ACHN (cell line): Measurements from ENCODE around the gene ZNF614.
"Not testable (repeated sequence)": the region's sequence is repeated elsewhere in the genome, so short reads cannot be mapped to it uniquely, and the experiment has no call there.

Experiments used
- DNase-seq: peaks from one replicate; pipeline ENCODE4 v3.0.0-alpha.2; 2015
- in situ Hi-C: cut with HindIII; loops from 2 replicates; pipeline ENCODE4 v1.10.0; 2017; ENCODE audit warnings: low sequenced_read_pairs, low pct_ligation_motif_present, low pct_unique_long_range_greater_than_20kb

Gene ZNF614

DNA sequence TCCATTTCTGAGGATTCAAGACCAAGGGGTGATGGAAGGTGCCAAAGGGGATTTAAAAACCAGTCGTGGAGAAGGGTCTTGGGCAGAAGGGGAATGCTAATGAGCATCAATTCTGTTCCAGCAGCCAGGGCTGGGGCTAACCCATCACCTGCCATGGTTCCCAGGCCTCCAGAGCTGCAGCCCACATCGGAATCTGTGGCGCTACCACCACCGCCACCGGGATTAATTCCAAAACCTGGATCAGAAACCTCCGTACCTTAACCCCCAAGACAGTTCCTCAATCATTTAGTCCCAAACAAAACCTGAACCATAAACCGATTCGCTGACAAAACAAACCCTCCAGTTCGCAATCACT, 20.8 kb downstream of the ZNF614 start:
- in situ Hi-C loops: no loop called here
- no peak for DNase-seq

DNA sequence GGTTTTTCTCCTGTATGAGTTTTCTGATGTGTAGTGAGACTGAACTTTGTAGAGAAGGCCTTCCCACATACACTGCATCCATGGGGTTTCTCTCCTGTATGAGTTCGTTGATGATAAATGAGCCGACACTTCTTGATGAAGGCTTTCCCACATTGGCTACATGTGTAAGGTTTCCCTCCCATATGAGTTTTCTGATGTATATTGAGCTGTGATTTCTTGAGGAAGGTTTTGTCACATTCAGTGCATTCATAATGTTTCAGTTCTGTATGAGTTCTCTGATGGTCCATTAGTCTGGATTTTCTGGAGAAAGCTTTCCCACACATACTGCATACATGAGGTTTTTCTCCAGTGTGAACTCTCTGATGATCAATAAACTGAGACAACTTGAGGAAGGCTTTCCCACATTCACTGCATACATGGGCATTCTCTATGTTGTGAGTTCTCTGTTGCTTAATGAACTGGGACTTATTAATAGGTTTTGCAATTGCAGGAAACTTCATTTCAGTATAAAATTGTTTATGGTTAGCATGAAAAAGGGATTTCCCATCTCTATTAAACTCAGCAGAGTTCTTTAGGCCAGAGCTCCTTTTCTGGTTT, 34.0 kb downstream of the ZNF614 start:
- no peak for DNase-seq
- in situ Hi-C loops: no loop called here

GRCh38 chr19:51993422-51993821, 34.8 kb downstream of the ZNF614 start:
- in situ Hi-C loops: no loop called here
- no peak for DNase-seq

DNA sequence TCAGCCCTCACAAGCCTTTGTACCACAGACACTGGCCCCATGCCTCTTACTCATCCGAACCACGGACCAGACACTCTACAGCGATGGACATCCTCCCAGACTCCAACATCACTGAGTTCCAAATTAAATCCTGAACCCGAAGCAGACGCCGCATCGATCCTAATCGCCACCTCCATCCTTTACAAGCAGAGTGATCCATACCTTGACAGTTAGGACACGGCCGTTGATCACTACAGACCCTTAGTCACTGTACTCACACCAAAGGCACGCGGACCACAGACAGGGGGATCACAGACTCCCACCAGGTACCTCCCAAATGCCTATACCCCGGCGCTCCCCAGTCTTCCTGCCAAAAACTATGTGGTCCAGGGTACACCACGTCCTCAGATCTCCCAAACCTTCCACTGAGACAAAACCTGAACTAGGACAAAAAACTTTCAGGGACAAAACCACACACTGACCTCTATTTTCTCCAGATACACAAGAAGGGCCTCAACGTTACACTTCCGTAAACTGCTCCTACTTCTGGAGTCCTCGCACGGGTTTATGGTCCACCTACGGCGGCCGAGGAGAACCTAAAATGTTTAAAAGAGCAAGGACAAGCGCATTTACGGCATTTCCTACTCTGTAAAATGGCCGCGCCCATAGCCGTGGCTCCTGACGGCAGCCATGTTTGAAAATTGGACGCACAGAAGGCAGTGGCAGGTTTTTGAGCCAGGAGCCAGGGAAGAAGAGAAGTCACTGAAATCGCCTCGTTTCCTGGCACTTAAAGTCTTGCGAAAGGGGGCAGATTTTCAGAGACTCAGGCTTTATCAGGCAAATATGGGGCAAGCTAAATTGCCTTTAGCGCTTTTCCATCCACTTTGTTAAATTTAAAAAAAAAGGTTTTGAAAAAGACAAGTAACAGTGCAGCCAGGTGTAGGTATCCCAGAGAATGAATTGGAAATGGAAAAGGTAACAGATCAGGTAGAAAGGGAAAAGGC, 41.6 kb downstream of the ZNF614 start, which contains the start of gene ZNF350:
TSS of gene ZNF350 (minus strand) at position 532 of the 983 bp plus-strand sequence. CDS start 12,480 bp downstream, outside the sequence.
- DNase-seq: peak; percentile 87

GRCh38 chr19:51983361-51983760, 44.8 kb downstream of the ZNF614 start:
- DNase-seq: no peak
- in situ Hi-C loops: no loop called here

More for the DNA sequence above, 41.6 kb downstream of the ZNF614 start, which contains the start of gene ZNF350:
- in situ Hi-C loops: no loop called here

DNA sequence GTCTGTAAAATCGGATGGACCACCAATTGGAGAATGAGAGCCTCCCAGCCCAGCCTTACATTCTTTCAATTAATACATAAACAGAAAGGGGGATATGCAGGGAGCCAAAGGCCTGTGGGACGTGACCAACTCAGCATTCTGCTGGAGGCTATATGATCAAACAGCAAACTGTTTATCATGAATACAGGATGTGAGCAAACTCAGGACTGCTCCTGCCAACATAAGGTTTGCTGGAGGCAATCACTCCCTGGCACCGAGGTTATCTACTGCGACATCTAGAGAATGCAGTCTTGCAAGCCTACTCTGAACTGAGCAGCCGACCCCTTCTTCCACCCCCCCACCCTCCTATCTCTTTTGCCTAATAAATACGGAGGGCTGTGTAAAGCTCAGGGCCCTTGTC, 47.3 kb downstream of the ZNF614 start:
- in situ Hi-C loops, DNase-seq: not testable (repeated sequence)

DNA sequence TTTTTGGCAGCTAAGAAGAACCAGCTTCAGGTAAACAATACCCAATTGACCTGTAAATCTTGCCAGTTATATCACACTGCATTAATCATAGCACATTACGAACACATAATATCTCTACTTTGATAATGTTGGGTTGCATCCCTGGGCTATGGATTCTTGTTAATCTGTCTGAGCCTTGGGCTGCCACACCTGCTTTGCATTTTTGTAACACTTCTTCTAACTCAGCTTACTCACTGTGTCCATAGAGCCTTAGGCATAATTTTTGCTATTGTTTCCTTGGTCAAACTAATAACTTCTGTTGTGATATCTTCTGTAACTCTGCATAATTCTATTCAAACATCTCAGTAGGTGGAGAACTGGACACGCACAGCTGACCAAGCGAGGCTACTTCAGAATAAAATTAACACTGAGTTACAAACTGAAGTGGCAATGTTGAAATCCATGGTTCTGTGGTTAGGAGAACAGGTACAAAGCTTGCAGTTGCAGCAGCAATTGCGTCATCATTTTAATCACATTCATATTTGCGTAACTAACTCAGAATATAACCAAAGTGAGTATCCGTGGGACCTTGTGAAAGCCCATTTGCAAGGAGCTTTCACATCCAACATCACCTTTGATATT, 48.0 kb downstream of the ZNF614 start:
- DNase-seq: no peak
- in situ Hi-C loops: no loop called here

GRCh38 chr19:51978882-51979281, 49.3 kb downstream of the ZNF614 start:
- in situ Hi-C loops: no loop called here
- DNase-seq: no peak

- in situ Hi-C loops: no loop called here
- no peak for DNase-seq
Observed at GRCh38 chr19:51977346-51977745, 50.8 kb downstream of the ZNF614 start.

GRCh38 chr19:51976852-51977251, 51.3 kb downstream of the ZNF614 start:
- in situ Hi-C loops: no loop called here
- no peak for DNase-seq

- in situ Hi-C loops, DNase-seq: not testable (repeated sequence)
Observed at GRCh38 chr19:51975787-51976186, 52.4 kb downstream of the ZNF614 start.

DNA sequence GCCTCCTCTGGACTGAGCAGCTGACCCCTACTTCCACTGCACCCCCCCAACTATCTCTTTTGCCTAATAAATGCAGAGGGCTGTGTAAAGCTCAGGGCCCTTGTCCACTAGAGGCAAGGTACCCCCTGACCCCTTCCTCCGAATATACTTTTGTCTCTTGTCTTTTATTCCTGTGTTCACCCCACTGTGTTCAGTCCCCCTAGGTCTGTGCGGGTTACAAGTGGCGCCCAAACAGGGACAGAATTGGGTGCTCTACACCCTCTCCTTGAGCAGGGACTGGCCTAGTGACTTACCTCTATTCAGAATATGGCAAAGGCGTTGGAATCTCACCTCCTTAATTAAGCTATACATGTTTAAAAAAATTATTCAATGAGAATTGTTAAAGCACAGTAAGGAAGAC, 56.6 kb downstream of the ZNF614 start:
- in situ Hi-C loops: no loop called here
- DNase-seq: peak; percentile 3

GRCh38 chr19:51970718-51971117, 57.5 kb downstream of the ZNF614 start:
- in situ Hi-C loops: no loop called here
- no peak for DNase-seq

GRCh38 chr19:51965583-51965982, 62.6 kb downstream of the ZNF614 start:
- no peak for DNase-seq
- in situ Hi-C loops: no loop called here
